Measurements from ENCODE around the gene SUPT6H. TPM values are rescaled to one million over a fixed set of nuclear protein-coding genes. Genes with fewer than 3 reads are reported as not detected.

The SUPT6H gene
- total and polyA plus RNA-seq, 2 donors (not counting 1 experiment from before 2014, with no cell fraction given) = 35.8 to 110 TPM

DNA sequence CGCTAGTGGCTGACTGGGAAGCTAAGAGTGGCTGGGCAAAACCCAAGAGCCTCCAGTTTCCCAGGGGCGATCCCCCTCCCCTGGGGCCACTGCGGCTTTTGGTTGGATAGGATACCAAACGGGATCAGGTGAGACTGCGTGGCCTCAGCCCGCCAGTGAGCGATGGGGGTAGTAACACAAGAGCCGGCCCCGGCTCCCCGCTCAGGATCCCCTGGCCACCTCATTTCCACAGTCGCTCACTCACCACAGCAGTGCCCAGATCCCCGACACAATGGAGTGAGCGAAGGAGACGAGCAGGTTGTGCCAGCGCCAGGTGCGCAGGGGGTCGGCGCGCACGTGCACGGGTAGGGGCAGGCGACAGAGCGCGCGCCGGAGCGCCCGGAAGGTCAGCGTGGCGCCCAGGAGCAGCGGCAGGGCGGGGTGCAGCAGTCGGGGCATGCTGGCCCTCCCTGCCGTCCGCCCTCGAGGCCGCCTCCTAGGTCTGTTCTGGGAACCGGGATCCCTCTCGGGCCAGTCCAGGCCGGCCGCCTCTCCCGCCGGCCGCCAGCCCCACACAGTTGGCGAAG, 63.7 kb downstream of the SUPT6H start:
- Histone ChIP-seq H3K79me2 (ENCODE audit: control insufficient read depth, insufficient read depth, low read length) (peaks cover 26% of the 10 kb centered on the region), H3K9me3 (ENCODE audit: control extremely low read depth in 1 of 3, control insufficient read depth in 2 of 3, insufficient read depth in 1 of 3, low read length in 2 of 3) (no peaks in the 10 kb centered on the region), H3K4me1 (ENCODE audit: control insufficient read depth in 2 of 2, insufficient read depth in 2 of 2, low read length in 2 of 2) (peaks cover 45 to 72% of the 10 kb centered on the region in 2 donors), H4K20me1 (ENCODE audit: control insufficient read depth, insufficient read depth, low read length, poor library complexity, severe bottlenecking) (peaks cover 48% of the 10 kb centered on the region), H3K27me3 (replicated peaks in 1 of 4; ENCODE audit: control extremely low read depth in 1 of 4, control insufficient read depth in 3 of 4, insufficient read depth in 4 of 4, low read length in 3 of 4) (no peaks in the 10 kb centered on the region), H3K4me3 (ENCODE audit: control extremely low read depth in 1 of 5, extremely low read depth in 1 of 5, insufficient read depth in 1 of 5, low read depth in 2 of 5, low read length in 4 of 5) (peak overlapping the region in 4 of 5 experiments; percentile 51 to 77 (median 62)), H3K9ac (ENCODE audit: low read length) (peak overlapping the region; percentile 57), H3K4me2 (replicated peaks; ENCODE audit: low read depth, low read length, poor library complexity, severe bottlenecking) (peak overlapping the region; percentile 99), H3K36me3 (replicated peaks in 1 of 2; ENCODE audit: control extremely low read depth in 1 of 2, control insufficient read depth in 1 of 2, extremely low read depth in 1 of 2, insufficient read depth in 2 of 2, low read length in 1 of 2) (peaks cover 0 to 39% of the 10 kb centered on the region in 2 experiments), H2AFZ (ENCODE audit: insufficient read depth, low read depth, low read length, poor library complexity, severe bottlenecking) (peak overlapping the region; percentile 47), H3K27ac (ENCODE audit: low read length in 2 of 2) (peak overlapping the region in 1 of 2 donors; percentile 45)
- peak overlapping the region; percentile 89 for H3K4me3 Mint-ChIP-seq
- H3K4me1 Mint-ChIP-seq = peaks cover 72% of the 10 kb centered on the region
- peak overlapping the region; percentile 86 for H3K27ac Mint-ChIP-seq
- ATAC-seq (ENCODE audit: low read depth) = no peak
- DNase-seq = no peak
- ChIA-PET CTCF (interaction anchor here (1.0 to 15.9 kb wide), 26 partner anchors 10 to 423 kb away, joined by 3 to 1020 read pairs (median 7); partner anchors contain the start of genes ALDOC, DHRS13, FAM222B and FLOT2), POLR2A (interaction anchor here (0.9 to 13.3 kb wide), 8 partner anchors 14 to 225 kb away, joined by 3 to 511 read pairs (median 18); partner anchors contain the start of genes BLTP2, PHF12, PROCA1 and TRAF4)
- H3K9me3 Mint-ChIP-seq (ENCODE audit: insufficient read depth) = no peaks in the 10 kb centered on the region
- WGBS (ENCODE audit: insufficient coverage) = 2% methylated on average over 45 of the region's 45 CpGs
- intact Hi-C loops (cut with micrococcal nuclease) = loop anchor here (1.0 kb wide), 1 partner anchor 191 kb away; no protein-coding TSS in a partner anchor
- H3K27me3 Mint-ChIP-seq = no peaks in the 10 kb centered on the region
- TF ChIP-seq EZH2 (IDR thresholded peaks at IDR 0.05; ENCODE audit: borderline replicate concordance, insufficient read depth, low read depth, low read length, poor library complexity, severe bottlenecking) = no peak
- TF ChIP-seq, protein P1, sequence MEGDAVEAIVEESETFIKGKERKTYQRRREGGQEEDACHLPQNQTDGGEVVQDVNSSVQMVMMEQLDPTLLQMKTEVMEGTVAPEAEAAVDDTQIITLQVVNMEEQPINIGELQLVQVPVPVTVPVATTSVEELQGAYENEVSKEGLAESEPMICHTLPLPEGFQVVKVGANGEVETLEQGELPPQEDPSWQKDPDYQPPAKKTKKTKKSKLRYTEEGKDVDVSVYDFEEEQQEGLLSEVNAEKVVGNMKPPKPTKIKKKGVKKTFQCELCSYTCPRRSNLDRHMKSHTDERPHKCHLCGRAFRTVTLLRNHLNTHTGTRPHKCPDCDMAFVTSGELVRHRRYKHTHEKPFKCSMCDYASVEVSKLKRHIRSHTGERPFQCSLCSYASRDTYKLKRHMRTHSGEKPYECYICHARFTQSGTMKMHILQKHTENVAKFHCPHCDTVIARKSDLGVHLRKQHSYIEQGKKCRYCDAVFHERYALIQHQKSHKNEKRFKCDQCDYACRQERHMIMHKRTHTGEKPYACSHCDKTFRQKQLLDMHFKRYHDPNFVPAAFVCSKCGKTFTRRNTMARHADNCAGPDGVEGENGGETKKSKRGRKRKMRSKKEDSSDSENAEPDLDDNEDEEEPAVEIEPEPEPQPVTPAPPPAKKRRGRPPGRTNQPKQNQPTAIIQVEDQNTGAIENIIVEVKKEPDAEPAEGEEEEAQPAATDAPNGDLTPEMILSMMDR (IDR thresholded peaks at IDR 0.05) = no peak

DNA sequence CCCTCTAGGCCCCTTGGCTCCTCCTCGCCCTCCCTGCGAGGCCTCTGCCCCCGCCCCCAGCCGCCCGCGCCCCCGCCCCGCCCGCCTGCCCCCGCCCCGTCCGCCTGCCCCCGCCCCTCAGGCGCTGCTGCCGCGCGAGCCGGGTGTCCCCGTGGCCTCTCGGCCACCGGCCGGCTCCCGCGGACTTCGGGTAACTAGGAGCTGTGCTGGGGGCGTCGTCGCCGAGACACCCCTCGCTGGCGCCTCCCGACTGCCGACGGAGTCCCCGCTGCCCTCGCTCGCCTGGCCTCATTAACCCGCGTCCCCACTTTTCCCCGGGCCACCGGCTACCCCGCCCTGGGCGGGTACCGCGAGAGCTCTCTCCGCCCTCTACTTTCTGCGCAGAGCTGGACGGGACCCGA, 64.2 kb downstream of the SUPT6H start, which contains the start of gene TLCD1:
Gene TLCD1 (minus strand): TSS at position 8 of the 401 bp plus-strand sequence. CDS start 136 bp downstream, outside the sequence.
- Mint-ChIP-seq H3K9me3 (ENCODE audit: insufficient read depth) (no peaks in the 10 kb centered on the region), H3K4me3 (peak within 1 kb of the TSS; percentile 98), H3K27ac (peak within 1 kb of the TSS; percentile 100), H3K4me1 (peaks cover 69% of the 10 kb centered on the region), H3K27me3 (no peaks in the 10 kb centered on the region)
- under 1% methylated on average over 49 of the region's 49 CpGs for WGBS (ENCODE audit: insufficient coverage)
- CTCF ChIA-PET = interaction anchor here (0.6 to 15.9 kb wide), 42 partner anchors 9 to 423 kb away, joined by 3 to 1020 read pairs (median 6); partner anchors contain the start of genes ALDOC, DHRS13, FAM222B and FLOT2
- H2AFZ ChIP-seq (ENCODE audit: insufficient read depth, low read depth, low read length, poor library complexity, severe bottlenecking) = peak within 1 kb of the TSS; percentile 72
- POLR2A ChIA-PET = interaction anchor here (0.8 to 13.3 kb wide), 11 partner anchors 14 to 224 kb away, joined by 4 to 511 read pairs (median 15); partner anchors contain the start of genes BLTP2, DHRS13, FLOT2 and PHF12
- no peak for TF ChIP-seq EZH2 (IDR thresholded peaks at IDR 0.05; ENCODE audit: borderline replicate concordance, insufficient read depth, low read depth, low read length, poor library complexity, severe bottlenecking)
- TF ChIP-seq, protein P1 (IDR thresholded peaks at IDR 0.05) = no peak
- H3K4me2 ChIP-seq (replicated peaks; ENCODE audit: low read depth, low read length, poor library complexity, severe bottlenecking) = peak within 1 kb of the TSS; percentile 99
- H3K9me3 ChIP-seq (ENCODE audit: control extremely low read depth in 1 of 3, control insufficient read depth in 2 of 3, insufficient read depth in 1 of 3, low read length in 2 of 3) = no peaks in the 10 kb centered on the region
- no peaks in the 10 kb centered on the region for H3K27me3 ChIP-seq (replicated peaks in 1 of 4; ENCODE audit: control extremely low read depth in 1 of 4, control insufficient read depth in 3 of 4, insufficient read depth in 4 of 4, low read length in 3 of 4)
- DNase-seq (peak; percentile 87), ATAC-seq (ENCODE audit: low read depth) (peak; percentile 28)
- peaks cover 0 to 34% of the 10 kb centered on the region in 2 experiments for H3K36me3 ChIP-seq (replicated peaks in 1 of 2; ENCODE audit: control extremely low read depth in 1 of 2, control insufficient read depth in 1 of 2, extremely low read depth in 1 of 2, insufficient read depth in 2 of 2, low read length in 1 of 2)
- peaks cover 24% of the 10 kb centered on the region for H3K79me2 ChIP-seq (ENCODE audit: control insufficient read depth, insufficient read depth, low read length)
- H3K4me1 ChIP-seq (ENCODE audit: control insufficient read depth in 2 of 2, insufficient read depth in 2 of 2, low read length in 2 of 2) = peaks cover 41 to 67% of the 10 kb centered on the region in 2 donors
- intact Hi-C loops (cut with micrococcal nuclease) = loop anchor here (1.0 kb wide), 1 partner anchor 190 kb away; no protein-coding TSS in a partner anchor
- peak within 1 kb of the TSS; percentile 90 to 97 for H3K27ac ChIP-seq (ENCODE audit: low read length in 2 of 2)
- H3K4me3 ChIP-seq (ENCODE audit: control extremely low read depth in 1 of 5, extremely low read depth in 1 of 5, insufficient read depth in 1 of 5, low read depth in 2 of 5, low read length in 4 of 5) = peak within 1 kb of the TSS; percentile 40 to 77 (median 66)
- H4K20me1 ChIP-seq (ENCODE audit: control insufficient read depth, insufficient read depth, low read length, poor library complexity, severe bottlenecking) = peaks cover 44% of the 10 kb centered on the region
- peak within 1 kb of the TSS; percentile 81 for H3K9ac ChIP-seq (ENCODE audit: low read length)
